CD14-positive monocyte (primary cell): ENCODE measurements around the gene PSMD11. TPM values are rescaled to one million over a fixed set of nuclear protein-coding genes. Genes with fewer than 3 reads are reported as not detected.

Source experiments
- DNase-seq, 3 donors: peaks; one replicate each; pipeline ENCODE4 v3.0.0-alpha.2; 2011 to 2022
- H2AFZ ChIP-seq: 2 replicates; pipeline ENCODE4 v1.6.0; 2012; ENCODE audit warnings: mild to moderate bottlenecking, low read depth, low read length, inconsistent platforms; ENCODE audit not compliant: insufficient read depth, poor library complexity, severe bottlenecking
- H3K27ac ChIP-seq, 2 donors: 1 replicate in 1 of 2; 2 replicates in 1 of 2; pipeline ENCODE4 v1.5.1; 2012 to 2013; ENCODE audit warnings: low read length in 2 of 2, control low read depth in 1 of 2, inconsistent platforms in 1 of 2, low read depth in 1 of 2, mild to moderate bottlenecking in 1 of 2
- H3K27me3 ChIP-seq, 2 donors: one replicate each; pipeline versions ENCODE4 v1.6.0 to v1.6.1; 2011 to 2013; ENCODE audit warnings: low read length in 2 of 2; ENCODE audit not compliant: control insufficient read depth in 2 of 2, insufficient read depth in 2 of 2
- H3K36me3 ChIP-seq, 2 donors: replicated peaks in 1 of 2; 1 replicate in 1 of 2; 2 replicates in 1 of 2; pipeline versions ENCODE4 v1.5.1 to v1.6.1; 2012 to 2013; ENCODE audit warnings: low read length in 2 of 2, control low read depth in 1 of 2, inconsistent platforms in 1 of 2, mild to moderate bottlenecking in 1 of 2; ENCODE audit not compliant: insufficient read depth in 2 of 2, control insufficient read depth in 1 of 2
- H3K4me1 ChIP-seq, 2 donors: 1 replicate in 1 of 2; 2 replicates in 1 of 2; pipeline versions ENCODE4 v1.5.1 to v1.6.1; 2012 to 2013; ENCODE audit warnings: low read length in 2 of 2, control low read depth in 1 of 2, inconsistent platforms in 1 of 2, mild to moderate bottlenecking in 1 of 2, moderate library complexity in 1 of 2; ENCODE audit not compliant: insufficient read depth in 2 of 2, control insufficient read depth in 1 of 2
- H3K4me2 ChIP-seq: replicated peaks from 2 replicates; pipeline ENCODE3; 2012; ENCODE audit warnings: low read length, moderate library complexity, mild to moderate bottlenecking; ENCODE audit not compliant: poor library complexity, severe bottlenecking; ENCODE audit errors: extremely low read depth
- H3K4me3 ChIP-seq, 3 experiments: fragments of 200-600 bp in 1 of 3; sonication (generic) in 1 of 3; replicated peaks in 1 of 3; 1 replicate in 2 of 3; 2 replicates in 1 of 3; pipeline ENCODE4 v1.5.1; 2011 to 2013; ENCODE audit warnings: low read length in 3 of 3, mild to moderate bottlenecking in 3 of 3, control low read depth in 2 of 3, low read depth in 2 of 3, inconsistent platforms in 1 of 3, moderate library complexity in 1 of 3
- H3K79me2 ChIP-seq: 2 replicates; pipeline ENCODE4 v1.6.0; 2012; ENCODE audit warnings: mild to moderate bottlenecking, control low read depth, inconsistent platforms, low read length, moderate library complexity; ENCODE audit not compliant: insufficient read depth
- H3K9ac ChIP-seq: 2 replicates; pipeline ENCODE4 v1.6.0; 2017; ENCODE audit warnings: low read length, mild to moderate bottlenecking; ENCODE audit not compliant: insufficient read depth, poor library complexity, severe bottlenecking
- H3K9me3 ChIP-seq, 2 donors: replicated peaks in 1 of 2; 1 replicate in 1 of 2; 2 replicates in 1 of 2; pipeline versions ENCODE4 v1.5.1 to v1.6.1; 2012 to 2013; ENCODE audit warnings: low read length in 2 of 2, control low read depth in 1 of 2; ENCODE audit not compliant: control insufficient read depth in 1 of 2, insufficient read depth in 1 of 2
- H4K20me1 ChIP-seq: 2 replicates; pipeline ENCODE4 v1.6.0; 2012; ENCODE audit warnings: mild to moderate bottlenecking, low read length, control low read depth, moderate library complexity; ENCODE audit not compliant: insufficient read depth
- H3K27ac Mint-ChIP-seq, 7 donors: one replicate each; pipeline ENCODE4 v1.8.0; 2020; ENCODE audit warnings: mild to moderate bottlenecking in 7 of 7, mixed read lengths in 7 of 7, moderate library complexity in 6 of 7, inconsistent platforms in 2 of 7
- H3K27me3 Mint-ChIP-seq, 3 donors: one replicate each; pipeline ENCODE4 v1.8.0; 2021 to 2022; ENCODE audit warnings: low read depth in 3 of 3, mild to moderate bottlenecking in 3 of 3, mixed read lengths in 3 of 3, moderate library complexity in 3 of 3, inconsistent platforms in 1 of 3
- H3K36me3 Mint-ChIP-seq, 2 donors: one replicate each; pipeline ENCODE4 v1.8.0; 2020; ENCODE audit warnings: mixed read lengths in 2 of 2, inconsistent platforms in 1 of 2, mild to moderate bottlenecking in 1 of 2
- H3K4me1 Mint-ChIP-seq: one replicate; pipeline ENCODE4 v1.8.0; 2020; ENCODE audit warnings: mild to moderate bottlenecking, mixed read lengths
- H3K4me3 Mint-ChIP-seq, 2 donors: one replicate each; pipeline ENCODE4 v1.8.0; 2020; ENCODE audit warnings: mild to moderate bottlenecking in 2 of 2, mixed read lengths in 2 of 2, moderate library complexity in 1 of 2
- H3K9me3 Mint-ChIP-seq, 7 donors: one replicate each; pipeline ENCODE4 v1.8.0; 2020 to 2022; ENCODE audit warnings: mixed read lengths in 7 of 7, mild to moderate bottlenecking in 6 of 7, moderate library complexity in 6 of 7, inconsistent platforms in 2 of 7
- WGBS: methylation state at CpG from one replicate; pipeline ENCODE4 v1.1.5; 2013; ENCODE audit warnings: missing lambda C conversion rate; ENCODE audit not compliant: insufficient coverage; 5-methylcytosine and 5-hydroxymethylcytosine counted together
- intact Hi-C, 2 donors: fragments of 100-400 bp; cut with micrococcal nuclease; formaldehyde crosslinking; loops; one replicate each; pipeline versions ENCODE4 v1.15.0 to v1.15.1; 2023
- polyA plus RNA-seq, 3 donors: library from polyadenylated mRNA; depleted of rRNA in 1 of 3; unstranded in 2 of 3; stranded (reverse) in 1 of 3; fragments of 300-500 nt in 2 of 3; fragments of >200 nt in 1 of 3; fragmentation: Illumina TruSeq in 2 of 3; gene quantifications; 1 replicate in 2 of 3; 2 replicates in 1 of 3; pipeline ENCODE4 v1.2.3, GENCODE V29; 2012 to 2021
- small RNA-seq: library from RNA; depleted of rRNA; stranded (forward); fragments of <200 nt; gene quantifications from one replicate; pipeline ENCODE3, GENCODE V24; 2012; ENCODE audit warnings: low read depth; ENCODE audit not compliant: insufficient read length
- TF ChIP-seq, protein P1 (sequence below): fragments of 200-600 bp; IDR thresholded peaks from one replicate; pipeline ENCODE4 v1.8.0; 2022; ENCODE audit warnings: antibody characterized with exemption, mild to moderate bottlenecking

The PSMD11 gene
- polyA plus RNA-seq, 3 donors, result 29.9 to 112 (median 91.8) TPM

DNA sequence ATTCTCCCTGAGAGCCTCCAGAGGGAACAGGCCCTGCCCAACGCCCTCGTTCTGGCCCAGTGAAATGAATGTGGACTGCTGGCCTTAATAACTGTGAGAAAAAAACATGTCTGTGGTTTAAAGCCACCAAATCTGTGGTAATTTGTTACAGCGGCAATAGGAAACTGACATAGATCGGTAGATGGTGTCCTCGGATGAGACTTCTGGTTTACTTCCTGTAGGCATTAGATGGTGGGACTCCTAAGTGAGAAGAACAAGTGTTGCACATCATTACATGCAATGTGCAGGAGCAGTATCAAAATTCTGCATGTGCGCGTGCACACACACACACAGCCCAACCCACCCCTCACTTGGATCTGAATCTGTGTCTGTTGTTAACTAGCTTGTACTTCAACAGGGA is 84.5 kb downstream of the PSMD11 start:
- no peak overlapping the region for H3K27ac ChIP-seq
- no peak overlapping the region for H3K27ac Mint-ChIP-seq
- H3K9ac ChIP-seq, result no peak overlapping the region
- no peaks in the 10 kb centered on the region for H4K20me1 ChIP-seq
- no peaks in the 10 kb centered on the region for H3K36me3 Mint-ChIP-seq
- H3K27me3 Mint-ChIP-seq, result peaks cover 13 to 22% (median 16%) of the 10 kb centered on the region in 3 donors
- intact Hi-C loops, result loop anchor here in 1 of 2 donors (10.0 kb wide), 1 partner anchor 46 kb away; no protein-coding TSS in a partner anchor
- H2AFZ ChIP-seq, result no peak overlapping the region
- no peak overlapping the region for H3K4me3 Mint-ChIP-seq
- H3K9me3 ChIP-seq, result no peaks in the 10 kb centered on the region
- no peaks in the 10 kb centered on the region for H3K36me3 ChIP-seq
- H3K79me2 ChIP-seq, result no peaks in the 10 kb centered on the region
- WGBS, result 59% methylated on average over 3 of the region's 7 CpGs
- peaks cover 0 to 2% (median 0%) of the 10 kb centered on the region in 7 donors for H3K9me3 Mint-ChIP-seq
- no peaks in the 10 kb centered on the region for H3K27me3 ChIP-seq
- no peak overlapping the region for H3K4me2 ChIP-seq
- no peak for DNase-seq
- no peaks in the 10 kb centered on the region for H3K4me1 Mint-ChIP-seq
- no peaks in the 10 kb centered on the region for H3K4me1 ChIP-seq
- TF ChIP-seq, protein P1, sequence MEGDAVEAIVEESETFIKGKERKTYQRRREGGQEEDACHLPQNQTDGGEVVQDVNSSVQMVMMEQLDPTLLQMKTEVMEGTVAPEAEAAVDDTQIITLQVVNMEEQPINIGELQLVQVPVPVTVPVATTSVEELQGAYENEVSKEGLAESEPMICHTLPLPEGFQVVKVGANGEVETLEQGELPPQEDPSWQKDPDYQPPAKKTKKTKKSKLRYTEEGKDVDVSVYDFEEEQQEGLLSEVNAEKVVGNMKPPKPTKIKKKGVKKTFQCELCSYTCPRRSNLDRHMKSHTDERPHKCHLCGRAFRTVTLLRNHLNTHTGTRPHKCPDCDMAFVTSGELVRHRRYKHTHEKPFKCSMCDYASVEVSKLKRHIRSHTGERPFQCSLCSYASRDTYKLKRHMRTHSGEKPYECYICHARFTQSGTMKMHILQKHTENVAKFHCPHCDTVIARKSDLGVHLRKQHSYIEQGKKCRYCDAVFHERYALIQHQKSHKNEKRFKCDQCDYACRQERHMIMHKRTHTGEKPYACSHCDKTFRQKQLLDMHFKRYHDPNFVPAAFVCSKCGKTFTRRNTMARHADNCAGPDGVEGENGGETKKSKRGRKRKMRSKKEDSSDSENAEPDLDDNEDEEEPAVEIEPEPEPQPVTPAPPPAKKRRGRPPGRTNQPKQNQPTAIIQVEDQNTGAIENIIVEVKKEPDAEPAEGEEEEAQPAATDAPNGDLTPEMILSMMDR, result no peak
- no peak overlapping the region for H3K4me3 ChIP-seq

DNA sequence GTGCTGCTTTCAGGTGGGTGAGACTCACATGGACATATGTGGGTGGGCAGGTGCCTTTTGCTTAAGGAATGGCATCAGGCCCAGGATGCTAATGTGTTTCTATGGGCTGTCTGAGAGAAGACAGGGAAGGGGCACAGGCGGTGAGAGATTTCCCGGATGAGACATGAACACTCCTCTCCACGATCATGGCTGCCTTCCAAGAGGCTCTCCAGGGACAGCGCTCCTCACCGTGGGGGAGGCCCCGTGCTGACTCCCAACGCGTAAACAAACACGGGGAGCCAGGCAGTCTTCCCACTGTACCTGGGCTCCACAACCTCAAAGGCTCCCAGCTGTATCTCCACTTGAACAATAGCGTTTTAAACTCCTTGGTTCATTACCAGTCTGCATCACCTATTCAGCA is 85.3 kb downstream of the PSMD11 start:
- H3K79me2 ChIP-seq, result no peaks in the 10 kb centered on the region
- H3K27me3 ChIP-seq, result peaks cover 0 to 1% of the 10 kb centered on the region in 2 donors
- TF ChIP-seq, protein P1, result no peak
- DNase-seq, result no peak
- H3K4me1 ChIP-seq, result no peaks in the 10 kb centered on the region
- no peaks in the 10 kb centered on the region for H3K36me3 Mint-ChIP-seq
- H3K4me2 ChIP-seq, result no peak overlapping the region
- intact Hi-C loops, result loop anchor here in 1 of 2 donors (10.0 kb wide), 1 partner anchor 45 kb away; no protein-coding TSS in a partner anchor
- H3K27ac Mint-ChIP-seq, result no peak overlapping the region
- H3K36me3 ChIP-seq, result no peaks in the 10 kb centered on the region
- no peaks in the 10 kb centered on the region for H3K4me1 Mint-ChIP-seq
- H3K9ac ChIP-seq, result no peak overlapping the region
- no peak overlapping the region for H2AFZ ChIP-seq
- no peak overlapping the region for H3K4me3 ChIP-seq
- no peaks in the 10 kb centered on the region for H4K20me1 ChIP-seq
- H3K9me3 Mint-ChIP-seq, result peaks cover 0 to 2% (median 0%) of the 10 kb centered on the region in 7 donors
- no peak overlapping the region for H3K27ac ChIP-seq
- H3K4me3 Mint-ChIP-seq, result no peak overlapping the region
- WGBS, result 95% methylated on average over 9 of the region's 10 CpGs
- no peaks in the 10 kb centered on the region for H3K9me3 ChIP-seq
- peaks cover 9 to 24% (median 16%) of the 10 kb centered on the region in 3 donors for H3K27me3 Mint-ChIP-seq

Small RNA genes within 50 kb of the gene (small RNA-seq; reads per million reads assigned to genes)
- not detected for gene AC005899.2
- gene AC005899.6, result not detected
- not detected for gene RF00019

Other genes starting within 250 kb of the PSMD11 start
- gene RHBDL3, start 178.7 kb upstream of the PSMD11 start, polyA plus RNA-seq, result under 1 TPM in 1 of 3 donors, not detected in 2; 0.05 TPM
- 1 to 10 TPM; 4.1 to 5.7 (median 5.0) TPM for gene C17orf75, start 102.3 kb upstream of the PSMD11 start, polyA plus RNA-seq
- gene ZNF207, start 94.4 kb upstream of the PSMD11 start, polyA plus RNA-seq, result 100 to 1,000 TPM; 129 to 147 (median 138) TPM
- gene CDK5R1, start 42.5 kb downstream of the PSMD11 start, polyA plus RNA-seq, result 1 to 10 TPM in 1 of 3 donors, under 1 TPM in 2; 0.44 to 1.0 (median 0.48) TPM